HEK293 (cell line): ENCODE data around the gene TMEM273.

Experiments used
- CTCF ChIA-PET: fragments of 350-600 bp; formaldehyde crosslinking; extraction: SDS; loops from one replicate; lab custom pipeline; 2021; ENCODE audit warnings: antibody characterized with exemption; lab: Yijun Ruan, JAX
- POLR2A ChIA-PET: fragments of 300-600 bp; formaldehyde crosslinking; extraction: SDS; loops from one replicate; lab custom pipeline; 2020; ENCODE audit warnings: antibody characterized with exemption, inconsistent platforms; lab: Yijun Ruan, JAX
- H3K27ac ChIP-seq: fragments of 200-500 bp; sonication (Bioruptor generic); 2 replicates; pipeline ENCODE4 v1.5.1; 2014; ENCODE audit warnings: low read depth, low read length, control low read depth, inconsistent platforms; ENCODE audit errors: extremely low read depth
- H3K36me3 ChIP-seq, 2 experiments: fragments of 200-500 bp in 1 of 2; sonication (Bioruptor generic) in 1 of 2; 1 replicate in 1 of 2; 2 replicates in 1 of 2; pipeline ENCODE4 v1.5.1; 2014 to 2017; ENCODE audit warnings: inconsistent platforms in 2 of 2, low read length in 2 of 2; ENCODE audit not compliant: control insufficient read depth in 2 of 2, insufficient read depth in 1 of 2
- H3K4me1 ChIP-seq: fragments of 200-500 bp; sonication (Bioruptor generic); 2 replicates; pipeline ENCODE4 v1.5.1; 2014; ENCODE audit warnings: mild to moderate bottlenecking, low read length, inconsistent platforms; ENCODE audit not compliant: control insufficient read depth, insufficient read depth
- H3K4me3 ChIP-seq: 2 replicates; pipeline ENCODE4 v1.5.1; 2011; ENCODE audit warnings: low read depth, mild to moderate bottlenecking, control low read depth, low read length, moderate library complexity
- H3K9me3 ChIP-seq: fragments of 200-500 bp; sonication (Bioruptor generic); 2 replicates; pipeline ENCODE4 v1.5.1; 2014; ENCODE audit warnings: low read depth, low read length, inconsistent platforms; ENCODE audit not compliant: control insufficient read depth, insufficient read depth
- KLF1 ChIP-seq: fragments of 450-650 bp; formaldehyde crosslinking; IDR thresholded peaks from 2 replicates; pipeline ENCODE4 v1.5.1; 2016; ENCODE audit warnings: missing biosample characterization, missing genetic modification characterization
- MYNN ChIP-seq: fragments of 450-650 bp; formaldehyde crosslinking; IDR thresholded peaks from 2 replicates; pipeline ENCODE4 v1.5.1; 2016; ENCODE audit warnings: missing biosample characterization, missing genetic modification characterization, borderline replicate concordance
- SETDB1 ChIP-seq: IDR thresholded peaks from one replicate; pipeline ENCODE4 v1.6.1; 2017; ENCODE audit warnings: mild to moderate bottlenecking, low read length, moderate library complexity, mixed read lengths; ENCODE audit not compliant: insufficient read length
- ZBTB17 ChIP-seq: fragments of 450-650 bp; formaldehyde crosslinking; IDR thresholded peaks from 2 replicates; pipeline ENCODE4 v1.5.1; 2016; ENCODE audit warnings: missing biosample characterization, missing genetic modification characterization
- ZNF112 ChIP-seq: fragments of 450-650 bp; formaldehyde crosslinking; IDR thresholded peaks from 2 replicates; pipeline ENCODE4 v1.5.0; 2017; ENCODE audit warnings: missing biosample characterization, missing genetic modification characterization
- ZNF133 ChIP-seq: fragments of 450-650 bp; formaldehyde crosslinking; IDR thresholded peaks from 2 replicates; pipeline ENCODE4 v1.5.1; 2016; ENCODE audit warnings: missing biosample characterization, missing genetic modification characterization
- ZNF202 ChIP-seq: fragments of 450-650 bp; formaldehyde crosslinking; IDR thresholded peaks from 2 replicates; pipeline ENCODE4 v1.5.1; 2016; ENCODE audit warnings: missing biosample characterization, missing genetic modification characterization, borderline replicate concordance
- ZNF24 ChIP-seq: fragments of 450-650 bp; formaldehyde crosslinking; IDR thresholded peaks from 2 replicates; pipeline ENCODE4 v1.5.1; 2016; ENCODE audit warnings: missing biosample characterization, missing genetic modification characterization
- ZNF394 ChIP-seq: fragments of 450-650 bp; formaldehyde crosslinking; IDR thresholded peaks from 2 replicates; pipeline ENCODE4 v1.5.1; 2016; ENCODE audit warnings: missing biosample characterization, missing genetic modification characterization, mild to moderate bottlenecking, moderate library complexity, borderline replicate concordance
- ZNF433 ChIP-seq: fragments of 450-650 bp; formaldehyde crosslinking; IDR thresholded peaks from 2 replicates; pipeline ENCODE4 v1.5.1; 2016; ENCODE audit warnings: missing biosample characterization, missing genetic modification characterization, low read depth
- ZNF449 ChIP-seq: fragments of 450-650 bp; formaldehyde crosslinking; IDR thresholded peaks from 2 replicates; pipeline ENCODE4 v1.5.1; 2017; ENCODE audit warnings: missing biosample characterization, mild to moderate bottlenecking, missing genetic modification characterization, moderate library complexity
- ZNF549 ChIP-seq: fragments of 450-650 bp; IDR thresholded peaks from 2 replicates; pipeline ENCODE4 v1.5.1; 2018; ENCODE audit warnings: missing biosample characterization, missing genetic modification characterization, mild to moderate bottlenecking, inconsistent platforms, moderate library complexity
- ZNF610 ChIP-seq: fragments of 450-650 bp; formaldehyde crosslinking; IDR thresholded peaks from 2 replicates; pipeline ENCODE4 v1.5.1; 2016; ENCODE audit warnings: missing biosample characterization, missing genetic modification characterization, borderline replicate concordance
- ZNF658 ChIP-seq: fragments of 450-650 bp; formaldehyde crosslinking; IDR thresholded peaks from 2 replicates; pipeline ENCODE4; 2016; ENCODE audit warnings: missing biosample characterization, missing genetic modification characterization
- ZNF670 ChIP-seq: fragments of 450-650 bp; formaldehyde crosslinking; IDR thresholded peaks from 2 replicates; pipeline ENCODE4 v1.5.1; 2016; ENCODE audit warnings: missing biosample characterization, missing genetic modification characterization, low read depth
- TF ChIP-seq, protein P1 (sequence below): fragments of 450-650 bp; formaldehyde crosslinking; conservative IDR thresholded peaks from 2 replicates; pipeline ENCODE4 v1.5.1; 2016; ENCODE audit warnings: low read depth, missing biosample characterization, missing genetic modification characterization
- TF ChIP-seq, protein P2 (sequence below): fragments of 450-650 bp; formaldehyde crosslinking; IDR thresholded peaks from 2 replicates; pipeline ENCODE4 v1.5.1; 2016; ENCODE audit warnings: missing biosample characterization, missing genetic modification characterization
- TF ChIP-seq, protein P3 (sequence below): fragments of 450-650 bp; formaldehyde crosslinking; IDR thresholded peaks from 2 replicates; pipeline ENCODE4 v1.5.1; 2016; ENCODE audit warnings: missing biosample characterization, missing genetic modification characterization, low read depth
- TF ChIP-seq, protein P4 (sequence below): fragments of 450-650 bp; formaldehyde crosslinking; IDR thresholded peaks from 2 replicates; pipeline ENCODE4 v1.5.1; 2017; ENCODE audit warnings: missing biosample characterization, missing genetic modification characterization

TMEM273 gene

DNA sequence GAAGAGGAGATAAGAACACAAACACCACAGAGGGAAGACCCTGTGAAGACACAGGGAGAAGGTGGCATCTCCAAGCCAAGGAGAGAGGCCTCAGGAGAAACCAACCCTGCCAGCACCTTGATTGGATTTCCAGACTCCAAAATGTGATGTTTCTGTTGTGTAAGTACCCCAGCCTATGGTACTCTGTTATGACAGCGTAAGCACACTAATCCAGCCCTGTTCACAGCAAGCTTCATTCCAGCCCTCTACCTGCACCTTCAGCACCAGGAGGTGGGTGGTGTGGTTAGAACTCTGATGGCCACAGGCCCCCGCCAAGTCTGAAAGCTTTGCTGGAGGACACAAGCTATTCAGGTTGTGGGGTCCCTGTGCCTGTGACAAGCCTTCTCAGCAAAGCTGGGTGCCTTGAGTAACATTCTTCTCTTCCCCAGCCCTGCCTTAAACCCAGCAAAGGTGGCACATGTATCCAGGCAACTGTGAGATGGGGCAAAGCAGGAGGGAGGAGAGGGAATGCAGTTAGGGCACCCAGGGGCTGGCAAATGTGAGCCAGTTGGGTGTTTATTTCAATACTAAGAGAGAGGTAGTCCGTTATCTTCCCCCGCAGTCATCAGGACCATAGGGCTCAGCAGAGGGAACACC lies 77.4 kb downstream of the TMEM273 start:
- Histone ChIP-seq H3K9me3 (no peaks in the 10 kb centered on the region), H3K4me3 (no peak overlapping the region), H3K4me1 (no peaks in the 10 kb centered on the region; the same call in 1 of the 2 replicates), H3K36me3 (peaks cover 0 to 8% of the 10 kb centered on the region in 2 experiments; a peak in 1 of 3 replicates), H3K27ac (no peak overlapping the region)
- TF ChIP-seq ZNF24 (no peak), ZNF549 (tag by site-specific recombination) (no peak), SETDB1 (no peak), KLF1 (tag by site-specific recombination) (no peak), ZNF610 (no peak), ZNF112 (no peak), ZNF449 (tag by site-specific recombination) (no peak), ZBTB17 (tag by site-specific recombination) (no peak), ZNF133 (tag by site-specific recombination) (no peak), ZNF394 (tag by site-specific recombination) (no peak), ZNF202 (tag by site-specific recombination) (no peak), ZNF670 (no peak), MYNN (no peak), ZNF658 (tag by site-specific recombination) (no peak), ZNF433 (tag by site-specific recombination) (no peak)
- TF ChIP-seq, protein P1, sequence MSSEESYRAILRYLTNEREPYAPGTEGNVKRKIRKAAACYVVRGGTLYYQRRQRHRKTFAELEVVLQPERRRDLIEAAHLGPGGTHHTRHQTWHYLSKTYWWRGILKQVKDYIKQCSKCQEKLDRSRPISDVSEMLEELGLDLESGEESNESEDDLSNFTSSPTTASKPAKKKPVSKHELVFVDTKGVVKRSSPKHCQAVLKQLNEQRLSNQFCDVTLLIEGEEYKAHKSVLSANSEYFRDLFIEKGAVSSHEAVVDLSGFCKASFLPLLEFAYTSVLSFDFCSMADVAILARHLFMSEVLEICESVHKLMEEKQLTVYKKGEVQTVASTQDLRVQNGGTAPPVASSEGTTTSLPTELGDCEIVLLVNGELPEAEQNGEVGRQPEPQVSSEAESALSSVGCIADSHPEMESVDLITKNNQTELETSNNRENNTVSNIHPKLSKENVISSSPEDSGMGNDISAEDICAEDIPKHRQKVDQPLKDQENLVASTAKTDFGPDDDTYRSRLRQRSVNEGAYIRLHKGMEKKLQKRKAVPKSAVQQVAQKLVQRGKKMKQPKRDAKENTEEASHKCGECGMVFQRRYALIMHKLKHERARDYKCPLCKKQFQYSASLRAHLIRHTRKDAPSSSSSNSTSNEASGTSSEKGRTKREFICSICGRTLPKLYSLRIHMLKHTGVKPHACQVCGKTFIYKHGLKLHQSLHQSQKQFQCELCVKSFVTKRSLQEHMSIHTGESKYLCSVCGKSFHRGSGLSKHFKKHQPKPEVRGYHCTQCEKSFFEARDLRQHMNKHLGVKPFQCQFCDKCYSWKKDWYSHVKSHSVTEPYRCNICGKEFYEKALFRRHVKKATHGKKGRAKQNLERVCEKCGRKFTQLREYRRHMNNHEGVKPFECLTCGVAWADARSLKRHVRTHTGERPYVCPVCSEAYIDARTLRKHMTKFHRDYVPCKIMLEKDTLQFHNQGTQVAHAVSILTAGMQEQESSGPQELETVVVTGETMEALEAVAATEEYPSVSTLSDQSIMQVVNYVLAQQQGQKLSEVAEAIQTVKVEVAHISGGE: no peak
- TF ChIP-seq, protein P2, sequence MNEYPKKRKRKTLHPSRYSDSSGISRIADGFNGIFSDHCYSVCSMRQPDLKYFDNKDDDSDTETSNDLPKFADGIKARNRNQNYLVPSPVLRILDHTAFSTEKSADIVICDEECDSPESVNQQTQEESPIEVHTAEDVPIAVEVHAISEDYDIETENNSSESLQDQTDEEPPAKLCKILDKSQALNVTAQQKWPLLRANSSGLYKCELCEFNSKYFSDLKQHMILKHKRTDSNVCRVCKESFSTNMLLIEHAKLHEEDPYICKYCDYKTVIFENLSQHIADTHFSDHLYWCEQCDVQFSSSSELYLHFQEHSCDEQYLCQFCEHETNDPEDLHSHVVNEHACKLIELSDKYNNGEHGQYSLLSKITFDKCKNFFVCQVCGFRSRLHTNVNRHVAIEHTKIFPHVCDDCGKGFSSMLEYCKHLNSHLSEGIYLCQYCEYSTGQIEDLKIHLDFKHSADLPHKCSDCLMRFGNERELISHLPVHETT (tag by site-specific recombination): no peak
- TF ChIP-seq, protein P3, sequence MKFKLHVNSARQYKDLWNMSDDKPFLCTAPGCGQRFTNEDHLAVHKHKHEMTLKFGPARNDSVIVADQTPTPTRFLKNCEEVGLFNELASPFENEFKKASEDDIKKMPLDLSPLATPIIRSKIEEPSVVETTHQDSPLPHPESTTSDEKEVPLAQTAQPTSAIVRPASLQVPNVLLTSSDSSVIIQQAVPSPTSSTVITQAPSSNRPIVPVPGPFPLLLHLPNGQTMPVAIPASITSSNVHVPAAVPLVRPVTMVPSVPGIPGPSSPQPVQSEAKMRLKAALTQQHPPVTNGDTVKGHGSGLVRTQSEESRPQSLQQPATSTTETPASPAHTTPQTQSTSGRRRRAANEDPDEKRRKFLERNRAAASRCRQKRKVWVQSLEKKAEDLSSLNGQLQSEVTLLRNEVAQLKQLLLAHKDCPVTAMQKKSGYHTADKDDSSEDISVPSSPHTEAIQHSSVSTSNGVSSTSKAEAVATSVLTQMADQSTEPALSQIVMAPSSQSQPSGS (tag by site-specific recombination): no peak
- TF ChIP-seq, protein P4, sequence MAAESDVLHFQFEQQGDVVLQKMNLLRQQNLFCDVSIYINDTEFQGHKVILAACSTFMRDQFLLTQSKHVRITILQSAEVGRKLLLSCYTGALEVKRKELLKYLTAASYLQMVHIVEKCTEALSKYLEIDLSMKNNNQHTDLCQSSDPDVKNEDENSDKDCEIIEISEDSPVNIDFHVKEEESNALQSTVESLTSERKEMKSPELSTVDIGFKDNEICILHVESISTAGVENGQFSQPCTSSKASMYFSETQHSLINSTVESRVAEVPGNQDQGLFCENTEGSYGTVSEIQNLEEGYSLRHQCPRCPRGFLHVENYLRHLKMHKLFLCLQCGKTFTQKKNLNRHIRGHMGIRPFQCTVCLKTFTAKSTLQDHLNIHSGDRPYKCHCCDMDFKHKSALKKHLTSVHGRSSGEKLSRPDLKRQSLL: no peak
- ChIA-PET CTCF (no interaction called here), POLR2A (no interaction called here)
